ENCODE results near the gene ZNF480.
A peak's percentile ranks its signal among the peaks of the same experiment; 100 is the strongest.
"Not testable (repeated sequence)": the region's sequence is repeated elsewhere in the genome, so short reads cannot be mapped to it uniquely, and the experiment has no call there.

ZNF480 gene

GRCh38 chr19:52296773-52297600 lies at the start of gene ZNF480:
ZNF480 (plus strand) TSS chr19:52297169; CDS start chr19:52300413, 3,244 bp downstream.
- H3K4me3 ChIP-seq, result peak within 1 kb of the TSS; percentile 95
- TF ChIP-seq CTCF (IDR thresholded peaks at IDR 0.05), result no peak

GRCh38 chr19:52248241-52248640 lies 48.7 kb upstream of the ZNF480 start:
- no peak overlapping the region for H3K4me3 ChIP-seq
- H3K27ac ChIP-seq, result no peak overlapping the region
- TF ChIP-seq CTCF (IDR thresholded peaks at IDR 0.05), result peak; percentile 40
- DNase-seq (ENCODE audit: low spot score), result no peak

More at GRCh38 chr19:52296773-52297600, at the start of gene ZNF480:
- DNase-seq (ENCODE audit: low spot score), result peak; percentile 84
- H3K27ac ChIP-seq, result peak within 1 kb of the TSS; percentile 79 to 94

GRCh38 chr19:52258426-52258825 lies 38.5 kb upstream of the ZNF480 start:
- no peak overlapping the region for H3K4me3 ChIP-seq
- no peak overlapping the region for H3K27ac ChIP-seq
- no peak for TF ChIP-seq CTCF (IDR thresholded peaks at IDR 0.05)
- no peak for DNase-seq (ENCODE audit: low spot score)

GRCh38 chr19:52265556-52265955 lies 31.4 kb upstream of the ZNF480 start:
- H3K27ac ChIP-seq; H3K4me3 ChIP-seq; DNase-seq (ENCODE audit: low spot score): not testable (repeated sequence)

GRCh38 chr19:52269338-52270261 lies 27.4 kb upstream of the ZNF480 start, which contains the start of gene ZNF766:
ZNF766 (plus strand) TSS chr19:52269587; CDS start chr19:52269614, 27 bp downstream.
- no peak for TF ChIP-seq CTCF (IDR thresholded peaks at IDR 0.05)
- peak; percentile 96 for DNase-seq (ENCODE audit: low spot score)
- peak within 1 kb of the TSS; percentile 96 for H3K4me3 ChIP-seq
- peak within 1 kb of the TSS; percentile 96 to 99 for H3K27ac ChIP-seq

- no peak for TF ChIP-seq CTCF (IDR thresholded peaks at IDR 0.05)
- peak overlapping the region; percentile 96 to 99 for H3K27ac ChIP-seq
- peak overlapping the region; percentile 96 for H3K4me3 ChIP-seq
- DNase-seq (ENCODE audit: low spot score), result no peak
Measured at GRCh38 chr19:52270266-52270885, 26.6 kb upstream of the ZNF480 start.

- no peak for DNase-seq (ENCODE audit: low spot score)
- Histone ChIP-seq H3K27ac (no peak overlapping the region), H3K4me3 (no peak overlapping the region)
- TF ChIP-seq CTCF (IDR thresholded peaks at IDR 0.05), result no peak
Measured at GRCh38 chr19:52273301-52273700, 23.7 kb upstream of the ZNF480 start.

All from coronary artery (tissue), 2 donors.